GM12801 (cell line): Measurements from ENCODE around the gene TBC1D17.

Experiments
- CTCF ChIP-seq: IDR thresholded peaks from one replicate; pipeline ENCODE4 v1.5.1; 2011; ENCODE audit warnings: control low read depth; ENCODE audit not compliant: insufficient read length; ENCODE audit errors: extremely low read depth

TBC1D17 gene

GRCh38 chr19:49916839-49917733 is 39.6 kb downstream of the TBC1D17 start:
- TF ChIP-seq CTCF = no peak

DNA sequence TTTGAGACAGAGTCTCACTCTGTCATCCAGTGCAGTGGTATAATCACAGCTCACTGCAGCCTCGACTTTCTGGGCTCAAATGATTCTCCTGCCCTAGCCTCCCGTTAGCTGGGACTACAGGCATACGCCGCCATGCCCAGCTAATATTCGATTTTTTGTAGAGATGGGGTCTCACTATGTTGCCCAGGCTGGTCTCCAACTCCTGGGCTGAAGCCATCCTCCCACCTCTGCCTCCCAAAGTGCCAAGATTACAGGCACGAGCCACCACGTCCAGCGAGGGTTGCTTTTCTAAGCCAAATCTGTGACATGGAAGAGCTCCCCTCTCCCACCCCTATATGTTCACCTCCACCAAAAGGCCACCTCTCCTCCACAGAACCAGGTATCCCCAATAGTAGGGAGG is 40.6 kb downstream of the TBC1D17 start:
- TF ChIP-seq CTCF = no peak

DNA sequence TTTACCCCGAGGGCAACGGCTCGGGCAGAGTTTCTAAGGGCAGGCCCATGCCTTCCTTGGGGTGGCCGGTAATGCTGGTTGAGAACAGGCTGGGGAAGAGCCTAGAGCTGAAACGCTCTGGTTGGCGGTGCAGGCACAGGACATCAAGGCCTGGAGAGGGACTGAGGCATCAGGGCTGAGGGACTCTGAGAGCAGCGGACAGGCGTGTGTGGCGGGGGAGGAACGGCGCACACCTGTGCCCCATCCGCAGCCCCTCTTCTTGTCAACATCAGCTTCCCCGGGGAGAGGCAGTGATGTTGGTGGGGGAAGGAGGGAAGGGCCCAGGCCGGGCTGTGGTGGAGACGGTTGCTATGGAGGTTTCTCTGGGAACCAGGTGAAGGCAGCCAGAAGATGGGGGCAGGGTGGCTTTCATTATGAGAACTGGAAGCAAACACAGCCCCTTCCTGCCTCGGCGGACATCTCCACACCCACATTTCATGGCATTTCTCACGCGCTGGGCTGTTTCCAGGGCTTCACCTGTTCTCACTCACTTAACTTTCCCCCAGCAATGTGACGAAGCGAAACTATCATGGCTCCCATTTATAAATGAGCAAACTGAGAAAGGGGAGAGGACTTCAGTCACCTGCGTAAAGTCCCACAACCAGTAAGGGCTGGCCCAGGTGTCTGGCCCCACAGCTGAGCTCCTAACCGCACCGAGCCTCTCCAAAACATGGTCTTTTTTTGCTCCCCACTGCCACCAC is 43.3 kb downstream of the TBC1D17 start:
- TF ChIP-seq CTCF = no peak

DNA sequence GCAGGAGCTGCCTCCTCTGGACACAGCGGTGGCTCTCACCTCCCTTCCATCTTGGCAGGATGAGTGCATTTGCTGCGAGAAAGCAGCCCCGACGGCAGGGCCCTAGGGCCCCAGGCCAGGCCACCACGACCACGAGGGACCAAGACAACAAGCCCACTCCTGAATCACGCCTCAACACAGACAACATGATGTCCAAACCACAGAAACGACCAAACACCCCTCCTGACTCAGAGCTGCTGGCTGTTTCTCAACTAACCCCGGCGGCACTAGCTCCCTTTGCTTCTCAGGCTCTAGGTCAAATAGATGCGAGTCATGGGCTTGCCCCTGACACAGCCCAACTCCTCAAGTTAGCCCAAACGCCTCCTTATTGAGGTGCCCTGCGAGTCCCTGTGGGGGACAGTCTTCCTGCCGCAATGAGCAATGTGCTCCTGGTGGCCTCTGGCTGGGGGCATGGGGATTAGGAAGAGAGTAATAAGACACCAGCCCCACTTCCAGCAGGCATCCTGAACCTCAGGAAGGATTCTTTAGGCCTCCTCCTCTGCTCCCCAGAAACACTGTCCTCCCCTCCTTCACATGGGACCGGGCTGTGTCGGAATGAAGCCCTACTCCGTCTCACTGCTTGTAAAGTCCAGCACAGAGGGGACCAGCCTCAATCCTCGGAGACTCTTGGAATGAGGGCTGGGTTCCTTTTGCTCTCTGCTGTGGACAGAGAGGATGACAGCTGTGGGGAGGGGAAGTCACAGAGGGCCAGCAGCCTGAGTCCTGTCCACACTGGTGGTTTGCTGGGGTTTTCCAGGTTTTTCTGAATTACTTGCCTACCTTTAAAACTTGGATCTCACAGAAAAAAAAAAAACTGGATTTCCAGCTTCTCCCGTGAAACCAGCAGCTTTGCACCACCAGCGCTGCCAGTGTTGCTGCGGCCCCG is 44.6 kb downstream of the TBC1D17 start:
- TF ChIP-seq CTCF = no peak

DNA sequence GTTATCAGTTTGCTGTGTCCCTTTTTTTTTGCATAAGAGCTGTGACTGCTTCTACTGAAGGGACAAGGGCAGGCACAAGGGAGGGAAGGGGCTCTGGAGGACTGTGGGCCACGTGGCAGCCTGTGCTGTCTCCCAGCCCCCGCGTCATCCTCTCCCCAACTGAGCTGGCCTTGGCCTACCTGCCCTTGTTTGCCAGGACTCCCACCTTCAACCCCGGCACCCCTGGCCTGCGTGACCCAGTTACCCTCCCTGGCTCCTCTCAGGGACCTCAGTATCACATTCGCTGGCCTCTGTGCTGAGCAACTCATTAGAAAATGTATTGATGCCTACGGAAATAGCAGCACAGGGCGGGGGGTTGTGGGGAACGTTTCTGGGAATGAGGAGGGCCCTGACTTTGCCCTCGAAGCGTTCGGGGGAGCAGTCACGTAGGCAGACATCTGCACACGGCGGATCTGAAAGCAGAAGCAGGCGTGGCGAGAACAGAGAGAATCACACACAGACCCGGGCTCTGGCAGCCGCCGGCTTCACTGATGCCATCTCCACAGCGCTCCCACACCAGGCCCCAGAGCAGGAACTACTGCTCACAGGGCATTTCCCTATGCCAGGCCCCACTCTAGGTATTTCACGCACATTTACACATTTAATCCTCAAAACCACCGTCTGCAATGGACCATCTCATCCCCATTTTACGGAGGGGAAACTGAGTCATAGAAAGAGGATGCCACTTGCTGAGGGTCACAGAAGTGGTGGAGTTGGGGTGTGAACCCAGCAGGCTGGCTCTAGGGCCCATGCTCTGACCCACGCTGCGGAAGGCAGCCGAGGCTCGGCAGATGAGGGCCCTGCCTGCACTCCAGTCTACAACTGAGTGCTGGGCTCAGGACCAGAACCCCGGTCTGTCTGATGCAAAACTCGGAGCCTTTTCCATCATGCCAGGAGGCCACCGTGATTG is 45.8 kb downstream of the TBC1D17 start:
- no peak for TF ChIP-seq CTCF

- TF ChIP-seq CTCF = no peak
Measured at GRCh38 chr19:49924004-49924880, 46.7 kb downstream of the TBC1D17 start.
